NCI-H748 (cell line): ENCODE measurements around the gene MYO18B.
"Not testable (repeated sequence)": the region's sequence is repeated elsewhere in the genome, so short reads cannot be mapped to it uniquely, and the experiment has no call there.

Source experiments
- DNase-seq: peaks from one replicate; lab custom pipeline; 2025; ENCODE audit not compliant: unreplicated experiment; lab: John Stamatoyannopoulos, UW

MYO18B gene

GRCh38 chr22:25972397-25972796 lies 230.4 kb downstream of the MYO18B start:
- DNase-seq, result no peak

- no peak for DNase-seq
Measured at GRCh38 chr22:25976356-25976755, 234.4 kb downstream of the MYO18B start.

- no peak for DNase-seq
Measured at GRCh38 chr22:25979968-25980367, 238.0 kb downstream of the MYO18B start.

- DNase-seq, result not testable (repeated sequence)
Measured at GRCh38 chr22:25984911-25985310, 242.9 kb downstream of the MYO18B start.

- DNase-seq, result peak; percentile 19
Measured at GRCh38 chr22:25987948-25988347, 246.0 kb downstream of the MYO18B start.

- no peak for DNase-seq
Measured at GRCh38 chr22:25990940-25991339, 249.0 kb downstream of the MYO18B start.

- DNase-seq, result no peak
Measured at GRCh38 chr22:25992331-25992730, 250.3 kb downstream of the MYO18B start.

GRCh38 chr22:25996669-25997068 lies 254.7 kb downstream of the MYO18B start:
- no peak for DNase-seq

- no peak for DNase-seq
Measured at GRCh38 chr22:25997886-25998775, 256.1 kb downstream of the MYO18B start.

- no peak for DNase-seq
Measured at GRCh38 chr22:26002456-26002855, 260.5 kb downstream of the MYO18B start.

GRCh38 chr22:26004477-26004876 lies 262.5 kb downstream of the MYO18B start:
- DNase-seq, result no peak

GRCh38 chr22:26008587-26008986 lies 266.6 kb downstream of the MYO18B start:
- DNase-seq, result no peak

GRCh38 chr22:26016916-26017315 lies 274.9 kb downstream of the MYO18B start:
- no peak for DNase-seq

GRCh38 chr22:26017932-26018331 lies 275.9 kb downstream of the MYO18B start:
- no peak for DNase-seq

- no peak for DNase-seq
Measured at GRCh38 chr22:26019596-26019995, 277.6 kb downstream of the MYO18B start.

- DNase-seq, result no peak
Measured at GRCh38 chr22:26021516-26021915, 279.5 kb downstream of the MYO18B start.

- DNase-seq, result no peak
Measured at GRCh38 chr22:26023104-26023775, 281.3 kb downstream of the MYO18B start.

- DNase-seq, result no peak
Measured at GRCh38 chr22:26025626-26026025, 283.6 kb downstream of the MYO18B start.

- DNase-seq, result no peak
Measured at GRCh38 chr22:26027341-26027740, 285.4 kb downstream of the MYO18B start.

- DNase-seq, result no peak
Measured at GRCh38 chr22:26031641-26032040, 289.7 kb downstream of the MYO18B start.

- no peak for DNase-seq
Measured at GRCh38 chr22:26033071-26033470, 291.1 kb downstream of the MYO18B start.

- DNase-seq, result no peak
Measured at GRCh38 chr22:26033586-26033985, 291.6 kb downstream of the MYO18B start.
